HG03354 (cell line): ENCODE results near the gene FAM72A.
"Not testable (repeated sequence)": the region's sequence is repeated elsewhere in the genome, so short reads cannot be mapped to it uniquely, and the experiment has no call there.

Experiments used
- ATAC-seq: cut with Tn5 transposase; IDR thresholded peaks from one replicate; pipeline ENCODE4 v1.9.1; 2021; ENCODE audit warnings: mild to moderate bottlenecking; ENCODE audit not compliant: unreplicated experiment, poor library complexity, severe bottlenecking

Gene FAM72A

GRCh38 chr1:206174182-206174868 is 28.3 kb downstream of the FAM72A start:
- not testable (repeated sequence) for ATAC-seq

GRCh38 chr1:206173110-206173719 is 29.4 kb downstream of the FAM72A start:
- not testable (repeated sequence) for ATAC-seq

GRCh38 chr1:206169794-206170193 is 32.8 kb downstream of the FAM72A start:
- not testable (repeated sequence) for ATAC-seq

GRCh38 chr1:206167350-206168029 is 35.1 kb downstream of the FAM72A start:
- ATAC-seq, result peak; percentile 72

GRCh38 chr1:206145771-206146290 is 56.8 kb downstream of the FAM72A start:
- no peak for ATAC-seq

- ATAC-seq, result no peak
Measured at GRCh38 chr1:206144605-206145004, 58.0 kb downstream of the FAM72A start.

GRCh38 chr1:206143537-206144172 is 59.0 kb downstream of the FAM72A start:
- ATAC-seq, result no peak

GRCh38 chr1:206142770-206143169 is 59.9 kb downstream of the FAM72A start:
- ATAC-seq, result no peak

GRCh38 chr1:206142011-206142410 is 60.6 kb downstream of the FAM72A start:
- no peak for ATAC-seq

GRCh38 chr1:206136241-206136640 is 66.4 kb downstream of the FAM72A start:
- ATAC-seq, result no peak
